DND-41 (cell line): Measurements from ENCODE around the gene KLRF2.
A peak's percentile ranks its signal among the peaks of the same experiment; 100 is the strongest.

ENCODE experiments used
- ATAC-seq: fragments of 200-7000 bp; cut with Tn5 transposase; 3 replicates; pipeline ENCODE4 v1.9.1; 2021; ENCODE audit warnings: low read depth; ENCODE audit not compliant: insufficient read depth
- DNase-seq: peaks from one replicate; pipeline ENCODE4 v3.0.0-alpha.2; 2020
- H2AFZ ChIP-seq: 2 replicates; pipeline ENCODE4 v1.6.0; 2012; ENCODE audit warnings: low read depth, low read length
- H3K27ac ChIP-seq: 2 replicates; pipeline ENCODE4 v1.5.1; 2012; ENCODE audit warnings: low read length, inconsistent platforms
- H3K27me3 ChIP-seq: fragments of 200-600 bp; sonication (generic); 2 replicates; pipeline ENCODE4 v1.6.0; 2012; ENCODE audit warnings: low read length, mild to moderate bottlenecking, inconsistent platforms; ENCODE audit not compliant: insufficient read depth, poor library complexity
- H3K36me3 ChIP-seq: 2 replicates; pipeline ENCODE4 v1.5.1; 2012; ENCODE audit warnings: low read length, inconsistent platforms; ENCODE audit not compliant: insufficient read depth
- H3K4me1 ChIP-seq: 2 replicates; pipeline ENCODE4 v1.5.1; 2012; ENCODE audit warnings: mild to moderate bottlenecking, low read length; ENCODE audit not compliant: insufficient read depth
- H3K4me2 ChIP-seq: 2 replicates; pipeline ENCODE4 v1.6.0; 2012; ENCODE audit warnings: mild to moderate bottlenecking, moderate library complexity, low read length, inconsistent platforms; ENCODE audit not compliant: insufficient read depth
- H3K4me3 ChIP-seq, 2 experiments: fragments of 200-600 bp in 1 of 2; shearing (Covaris generic) in 1 of 2; 2 replicates each; pipeline ENCODE4 v1.5.1; 2012 to 2016; ENCODE audit warnings: inconsistent platforms in 2 of 2, low read length in 2 of 2, mild to moderate bottlenecking in 2 of 2, low read depth in 1 of 2, moderate library complexity in 1 of 2
- H3K79me2 ChIP-seq: 2 replicates; pipeline ENCODE4 v1.6.0; 2012; ENCODE audit warnings: low read length, inconsistent platforms; ENCODE audit not compliant: insufficient read depth
- H3K9ac ChIP-seq: 2 replicates; pipeline ENCODE4 v1.6.0; 2012; ENCODE audit warnings: low read depth, mild to moderate bottlenecking, inconsistent platforms, low read length, moderate library complexity
- H3K9me3 ChIP-seq: 2 replicates; pipeline ENCODE4 v1.5.1; 2012; ENCODE audit warnings: low read length, moderate library complexity, mild to moderate bottlenecking, inconsistent platforms; ENCODE audit not compliant: insufficient read depth, severe bottlenecking
- H4K20me1 ChIP-seq: 2 replicates; pipeline ENCODE4 v1.6.0; 2012; ENCODE audit warnings: low read length; ENCODE audit not compliant: insufficient read depth
- EZH2 ChIP-seq: IDR thresholded peaks from 3 replicates; pipeline ENCODE4 v1.6.1; 2012; ENCODE audit warnings: borderline replicate concordance, low read depth, mild to moderate bottlenecking, moderate library complexity, low read length, inconsistent platforms; ENCODE audit not compliant: severe bottlenecking
- TF ChIP-seq, protein P1 (sequence below): IDR thresholded peaks from 2 replicates; pipeline ENCODE4 v1.5.1; 2012; ENCODE audit warnings: borderline replicate concordance, low read length, moderate library complexity, mild to moderate bottlenecking; ENCODE audit not compliant: poor library complexity, severe bottlenecking; ENCODE audit errors: extremely low read depth

The KLRF2 gene, protein sequence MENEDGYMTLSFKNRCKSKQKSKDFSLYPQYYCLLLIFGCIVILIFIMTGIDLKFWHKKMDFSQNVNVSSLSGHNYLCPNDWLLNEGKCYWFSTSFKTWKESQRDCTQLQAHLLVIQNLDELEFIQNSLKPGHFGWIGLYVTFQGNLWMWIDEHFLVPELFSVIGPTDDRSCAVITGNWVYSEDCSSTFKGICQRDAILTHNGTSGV

DNA sequence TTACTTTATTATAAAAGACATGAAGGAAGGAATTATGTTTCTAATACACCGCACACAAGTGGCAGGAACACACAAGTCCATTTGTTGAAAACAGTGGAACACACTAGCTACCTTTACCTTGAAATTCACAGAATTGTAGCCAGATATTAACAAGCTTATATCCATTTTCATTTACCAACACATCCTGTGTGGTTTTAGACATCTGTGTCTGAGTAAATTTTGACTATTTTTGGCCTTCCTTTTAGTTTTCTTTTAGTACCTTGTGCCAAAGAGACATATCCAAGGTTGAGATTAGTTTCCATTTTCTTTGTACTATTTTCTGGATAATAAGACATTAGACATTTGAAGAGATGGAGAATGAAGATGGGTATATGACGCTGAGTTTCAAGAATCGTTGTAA lies at the start of gene KLRF2:
KLRF2 (plus strand) TSS at position 244 of the 400 bp plus-strand sequence; CDS start at position 351, 107 bp downstream.
- Histone ChIP-seq H3K9me3 (no peaks in the 10 kb centered on the region), H3K27me3 (no peaks in the 10 kb centered on the region), H3K9ac (no peak within 1 kb of the TSS), H3K36me3 (no peaks in the 10 kb centered on the region), H4K20me1 (no peaks in the 10 kb centered on the region), H3K4me3 (no peak within 1 kb of the TSS), H3K79me2 (no peaks in the 10 kb centered on the region), H3K4me1 (peaks cover 14% of the 10 kb centered on the region), H2AFZ (no peak within 1 kb of the TSS), H3K4me2 (no peak within 1 kb of the TSS), H3K27ac (no peak within 1 kb of the TSS)
- TF ChIP-seq, protein P1, sequence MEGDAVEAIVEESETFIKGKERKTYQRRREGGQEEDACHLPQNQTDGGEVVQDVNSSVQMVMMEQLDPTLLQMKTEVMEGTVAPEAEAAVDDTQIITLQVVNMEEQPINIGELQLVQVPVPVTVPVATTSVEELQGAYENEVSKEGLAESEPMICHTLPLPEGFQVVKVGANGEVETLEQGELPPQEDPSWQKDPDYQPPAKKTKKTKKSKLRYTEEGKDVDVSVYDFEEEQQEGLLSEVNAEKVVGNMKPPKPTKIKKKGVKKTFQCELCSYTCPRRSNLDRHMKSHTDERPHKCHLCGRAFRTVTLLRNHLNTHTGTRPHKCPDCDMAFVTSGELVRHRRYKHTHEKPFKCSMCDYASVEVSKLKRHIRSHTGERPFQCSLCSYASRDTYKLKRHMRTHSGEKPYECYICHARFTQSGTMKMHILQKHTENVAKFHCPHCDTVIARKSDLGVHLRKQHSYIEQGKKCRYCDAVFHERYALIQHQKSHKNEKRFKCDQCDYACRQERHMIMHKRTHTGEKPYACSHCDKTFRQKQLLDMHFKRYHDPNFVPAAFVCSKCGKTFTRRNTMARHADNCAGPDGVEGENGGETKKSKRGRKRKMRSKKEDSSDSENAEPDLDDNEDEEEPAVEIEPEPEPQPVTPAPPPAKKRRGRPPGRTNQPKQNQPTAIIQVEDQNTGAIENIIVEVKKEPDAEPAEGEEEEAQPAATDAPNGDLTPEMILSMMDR: no peak
- TF ChIP-seq EZH2: no peak
- ATAC-seq: peak; percentile 57; the same call in 1 of the 3 replicates
- DNase-seq: no peak

DNA sequence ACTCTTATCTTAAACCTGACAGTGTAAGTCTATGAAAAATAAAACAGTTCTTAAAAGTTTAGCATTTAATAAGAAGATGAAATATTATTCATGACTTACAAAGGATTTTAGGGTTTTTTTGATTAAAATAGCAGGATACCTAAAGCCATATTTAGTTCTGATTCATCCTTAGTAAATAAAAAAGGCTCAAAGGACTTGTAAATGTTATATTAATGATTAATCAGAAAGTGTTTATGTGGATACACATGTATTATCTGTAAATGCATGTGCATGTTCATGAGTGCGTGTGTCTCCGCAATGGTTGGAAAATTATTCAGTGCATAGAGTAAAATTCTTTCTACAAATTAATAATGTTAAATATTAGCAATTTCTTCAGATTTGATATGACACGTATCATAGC lies 49.6 kb upstream of the KLRF2 start:
- H3K27ac ChIP-seq: no peak overlapping the region
- H3K9me3 ChIP-seq: no peaks in the 10 kb centered on the region
- H3K9ac ChIP-seq: no peak overlapping the region
- H3K4me1 ChIP-seq: no peaks in the 10 kb centered on the region
- DNase-seq: no peak
- no peaks in the 10 kb centered on the region for H3K79me2 ChIP-seq
- no peaks in the 10 kb centered on the region for H3K36me3 ChIP-seq
- no peak overlapping the region for H2AFZ ChIP-seq
- no peak overlapping the region for H3K4me2 ChIP-seq
- no peak for ATAC-seq
- H4K20me1 ChIP-seq: no peaks in the 10 kb centered on the region
- H3K4me3 ChIP-seq: no peak overlapping the region
- TF ChIP-seq, protein P1: no peak
- TF ChIP-seq EZH2: no peak
- H3K27me3 ChIP-seq: no peaks in the 10 kb centered on the region

DNA sequence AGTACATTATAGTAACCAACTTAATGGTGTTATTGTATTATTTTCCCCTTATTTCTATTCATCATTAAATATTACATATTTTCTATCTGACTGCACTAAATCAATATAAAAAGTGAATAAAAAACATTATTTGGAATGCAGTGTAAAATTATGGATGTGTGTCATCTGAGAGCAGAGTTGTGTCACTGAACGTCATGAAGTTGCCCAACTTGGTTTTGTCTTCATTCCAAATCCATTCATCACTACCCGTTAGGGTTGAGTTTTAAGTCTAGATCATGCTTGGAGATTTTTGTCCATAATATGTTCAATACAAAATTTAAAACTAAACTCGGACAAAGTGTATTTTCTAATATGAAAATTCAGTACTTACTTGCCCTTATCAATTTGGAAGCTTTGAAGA lies 37.9 kb upstream of the KLRF2 start:
- H3K9ac ChIP-seq: no peak overlapping the region
- no peak for DNase-seq
- H3K79me2 ChIP-seq: no peaks in the 10 kb centered on the region
- no peak overlapping the region for H3K4me2 ChIP-seq
- no peak overlapping the region for H3K27ac ChIP-seq
- TF ChIP-seq EZH2: no peak
- TF ChIP-seq, protein P1: no peak
- H3K4me1 ChIP-seq: no peaks in the 10 kb centered on the region
- no peak for ATAC-seq
- no peak overlapping the region for H2AFZ ChIP-seq
- H3K27me3 ChIP-seq: peaks cover 3% of the 10 kb centered on the region
- no peaks in the 10 kb centered on the region for H3K9me3 ChIP-seq
- H3K36me3 ChIP-seq: no peaks in the 10 kb centered on the region
- H3K4me3 ChIP-seq: no peak overlapping the region
- H4K20me1 ChIP-seq: no peaks in the 10 kb centered on the region
